B cell (primary cell): ENCODE results near the gene FARP1.

Experiments used
- CTCF ChIP-seq: fragments of 200-600 bp; IDR thresholded peaks from one replicate; pipeline ENCODE4 v1.8.0; 2022; ENCODE audit warnings: antibody characterized with exemption, mild to moderate bottlenecking
- EZH2 ChIP-seq: IDR thresholded peaks from 2 replicates; pipeline ENCODE4 v1.6.1; 2012; ENCODE audit warnings: borderline replicate concordance, low read depth, mild to moderate bottlenecking, moderate library complexity, low read length; ENCODE audit not compliant: insufficient read depth, poor library complexity, severe bottlenecking

- no peak for TF ChIP-seq EZH2
- TF ChIP-seq CTCF = no peak
These were observed 316.3 kb downstream of the FARP1 start for GRCh38 chr13:98459171-98459681.
